ENCODE measurements around the gene PTGR3.

DNA sequence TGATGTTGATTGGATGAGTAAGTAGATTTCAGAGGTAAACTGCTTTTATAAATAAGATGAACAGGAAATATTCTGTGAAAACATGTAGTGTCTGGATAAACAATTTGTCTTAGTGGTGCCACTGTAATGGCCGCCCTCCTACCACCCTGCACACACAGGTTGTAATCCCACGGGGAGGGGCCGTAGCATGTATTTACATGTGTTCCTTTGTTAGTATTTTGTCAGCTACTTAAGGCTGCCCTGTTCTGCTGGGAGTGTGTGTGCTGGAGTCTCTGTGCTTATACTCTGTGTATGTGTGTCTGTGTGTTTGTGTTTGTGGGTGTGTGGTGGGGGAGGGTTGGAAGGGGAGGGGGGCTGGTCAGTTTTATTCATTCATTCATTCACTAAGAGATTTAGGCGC, 6.7 kb upstream of the PTGR3 start:
- TF ChIP-seq, protein P1, sequence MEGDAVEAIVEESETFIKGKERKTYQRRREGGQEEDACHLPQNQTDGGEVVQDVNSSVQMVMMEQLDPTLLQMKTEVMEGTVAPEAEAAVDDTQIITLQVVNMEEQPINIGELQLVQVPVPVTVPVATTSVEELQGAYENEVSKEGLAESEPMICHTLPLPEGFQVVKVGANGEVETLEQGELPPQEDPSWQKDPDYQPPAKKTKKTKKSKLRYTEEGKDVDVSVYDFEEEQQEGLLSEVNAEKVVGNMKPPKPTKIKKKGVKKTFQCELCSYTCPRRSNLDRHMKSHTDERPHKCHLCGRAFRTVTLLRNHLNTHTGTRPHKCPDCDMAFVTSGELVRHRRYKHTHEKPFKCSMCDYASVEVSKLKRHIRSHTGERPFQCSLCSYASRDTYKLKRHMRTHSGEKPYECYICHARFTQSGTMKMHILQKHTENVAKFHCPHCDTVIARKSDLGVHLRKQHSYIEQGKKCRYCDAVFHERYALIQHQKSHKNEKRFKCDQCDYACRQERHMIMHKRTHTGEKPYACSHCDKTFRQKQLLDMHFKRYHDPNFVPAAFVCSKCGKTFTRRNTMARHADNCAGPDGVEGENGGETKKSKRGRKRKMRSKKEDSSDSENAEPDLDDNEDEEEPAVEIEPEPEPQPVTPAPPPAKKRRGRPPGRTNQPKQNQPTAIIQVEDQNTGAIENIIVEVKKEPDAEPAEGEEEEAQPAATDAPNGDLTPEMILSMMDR (IDR thresholded peaks at IDR 0.05; ENCODE audit: low read depth, low read length): no peak
- no peak for TF ChIP-seq POLR2A (IDR thresholded peaks at IDR 0.05; ENCODE audit: extremely low read depth, insufficient read length)
- TF ChIP-seq, protein P2, sequence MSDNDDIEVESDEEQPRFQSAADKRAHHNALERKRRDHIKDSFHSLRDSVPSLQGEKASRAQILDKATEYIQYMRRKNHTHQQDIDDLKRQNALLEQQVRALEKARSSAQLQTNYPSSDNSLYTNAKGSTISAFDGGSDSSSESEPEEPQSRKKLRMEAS (IDR thresholded peaks at IDR 0.05; ENCODE audit: low read depth, low read length): no peak
- no peak for TF ChIP-seq MYC (IDR thresholded peaks at IDR 0.05; ENCODE audit: low read depth, low read length)
